Measurements from ENCODE around the gene ROBO4.

GRCh38 chr11:124900464-124900863 is 2.8 kb upstream of the ROBO4 start:
- TF ChIP-seq POLR2A (IDR thresholded peaks at IDR 0.05) (no peak), POLR2AphosphoS5 (IDR thresholded peaks at IDR 0.05) (no peak), EP300 (IDR thresholded peaks at IDR 0.05; ENCODE audit: low read depth) (no peak)
- TF ChIP-seq, protein P1, sequence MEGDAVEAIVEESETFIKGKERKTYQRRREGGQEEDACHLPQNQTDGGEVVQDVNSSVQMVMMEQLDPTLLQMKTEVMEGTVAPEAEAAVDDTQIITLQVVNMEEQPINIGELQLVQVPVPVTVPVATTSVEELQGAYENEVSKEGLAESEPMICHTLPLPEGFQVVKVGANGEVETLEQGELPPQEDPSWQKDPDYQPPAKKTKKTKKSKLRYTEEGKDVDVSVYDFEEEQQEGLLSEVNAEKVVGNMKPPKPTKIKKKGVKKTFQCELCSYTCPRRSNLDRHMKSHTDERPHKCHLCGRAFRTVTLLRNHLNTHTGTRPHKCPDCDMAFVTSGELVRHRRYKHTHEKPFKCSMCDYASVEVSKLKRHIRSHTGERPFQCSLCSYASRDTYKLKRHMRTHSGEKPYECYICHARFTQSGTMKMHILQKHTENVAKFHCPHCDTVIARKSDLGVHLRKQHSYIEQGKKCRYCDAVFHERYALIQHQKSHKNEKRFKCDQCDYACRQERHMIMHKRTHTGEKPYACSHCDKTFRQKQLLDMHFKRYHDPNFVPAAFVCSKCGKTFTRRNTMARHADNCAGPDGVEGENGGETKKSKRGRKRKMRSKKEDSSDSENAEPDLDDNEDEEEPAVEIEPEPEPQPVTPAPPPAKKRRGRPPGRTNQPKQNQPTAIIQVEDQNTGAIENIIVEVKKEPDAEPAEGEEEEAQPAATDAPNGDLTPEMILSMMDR (IDR thresholded peaks at IDR 0.05), result no peak
